NB4 (cell line): ENCODE measurements around the gene PITPNB.

Experiments used
- CTCF ChIP-seq: IDR thresholded peaks from one replicate; pipeline ENCODE4 v1.5.1; 2012; ENCODE audit warnings: low read depth, low read length
- POLR2A ChIP-seq: IDR thresholded peaks from 2 replicates; pipeline ENCODE4 v1.6.1; 2011; ENCODE audit warnings: mild to moderate bottlenecking; ENCODE audit not compliant: insufficient read length; ENCODE audit errors: extremely low read depth

GRCh38 chr22:27911330-27911729, 7.7 kb downstream of the PITPNB start:
- TF ChIP-seq CTCF (no peak), POLR2A (no peak)
